ENCODE measurements around the gene TBC1D20.

DNA sequence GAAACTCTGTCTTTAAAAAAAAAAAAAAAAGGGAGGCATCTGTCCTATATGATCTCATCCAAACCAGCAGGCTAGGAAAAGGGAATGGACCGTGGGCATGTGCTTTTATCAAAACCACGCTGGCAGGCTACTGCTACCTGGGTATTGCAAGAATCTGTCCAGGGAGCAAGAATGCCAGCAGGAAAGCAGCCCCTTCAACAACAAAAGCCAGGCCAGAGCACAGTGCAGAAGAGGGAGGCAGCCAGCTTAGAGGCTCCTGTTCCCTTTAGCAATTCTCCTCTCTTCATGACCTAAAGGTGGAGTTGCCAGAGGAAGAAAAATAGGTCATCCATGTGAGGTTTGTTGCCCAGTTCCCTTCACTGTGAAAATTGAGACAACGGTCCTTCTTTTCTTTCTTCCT lies 18.2 kb downstream of the TBC1D20 start:
- no peak for TF ChIP-seq POLR2A (IDR thresholded peaks at IDR 0.05; ENCODE audit: low read depth)
- no peak for TF ChIP-seq CTCF (IDR thresholded peaks at IDR 0.05)
- no peak for TF ChIP-seq POLR2AphosphoS5 (IDR thresholded peaks at IDR 0.05)
